Activated effector memory CD4-positive, alpha-beta T cell treated with Interleukin-2 at 50 U/mL for 16 hours (primary cell): ENCODE measurements around the gene CIAPIN1.
A peak's percentile ranks its signal among the peaks of the same experiment; 100 is the strongest.

Experiments used
- DNase-seq: peaks from one replicate; pipeline ENCODE4 v3.0.0-alpha.2; 2020

Gene CIAPIN1

GRCh38 chr16:57447186-57447962 lies at the start of gene CIAPIN1, which contains the start of gene COQ9:
Gene CIAPIN1, minus strand, starts transcription at chr16:57447385. Its CDS starts 6,457 bp downstream, at chr16:57440928.
Gene COQ9, plus strand, starts transcription at chr16:57447479. Its CDS starts 27 bp downstream, at chr16:57447506.
- peak; percentile 88 for DNase-seq

- no peak for DNase-seq
Measured at GRCh38 chr16:57493767-57494166, 46.6 kb upstream of the CIAPIN1 start.

GRCh38 chr16:57489229-57489628 lies 42.0 kb upstream of the CIAPIN1 start:
- DNase-seq: no peak

- no peak for DNase-seq
Measured at GRCh38 chr16:57486858-57487834, 40.0 kb upstream of the CIAPIN1 start.

- DNase-seq: peak; percentile 74
Measured at GRCh38 chr16:57485916-57486857, 39.0 kb upstream of the CIAPIN1 start, which contains the start of gene DOK4. Gene DOK4, minus strand, starts transcription at chr16:57486493. Its CDS starts 6,986 bp downstream, at chr16:57479507.

GRCh38 chr16:57485091-57485915 lies 38.1 kb upstream of the CIAPIN1 start:
- no peak for DNase-seq

- DNase-seq: no peak
Measured at GRCh38 chr16:57484515-57485005, 37.4 kb upstream of the CIAPIN1 start.

GRCh38 chr16:57483725-57484514 lies 36.7 kb upstream of the CIAPIN1 start:
- DNase-seq: no peak

- DNase-seq: no peak
Measured at GRCh38 chr16:57482845-57483545, 35.8 kb upstream of the CIAPIN1 start.

GRCh38 chr16:57481421-57481820 lies 34.2 kb upstream of the CIAPIN1 start:
- no peak for DNase-seq

- no peak for DNase-seq
Measured at GRCh38 chr16:57480754-57481230, 33.6 kb upstream of the CIAPIN1 start.

- no peak for DNase-seq
Measured at GRCh38 chr16:57479976-57480753, 33.0 kb upstream of the CIAPIN1 start.

GRCh38 chr16:57479205-57479975 lies 32.2 kb upstream of the CIAPIN1 start:
- DNase-seq: no peak

- DNase-seq: no peak
Measured at GRCh38 chr16:57478396-57479204, 31.4 kb upstream of the CIAPIN1 start.

GRCh38 chr16:57477531-57478202 lies 30.5 kb upstream of the CIAPIN1 start:
- no peak for DNase-seq
